DND-41 (cell line): ENCODE measurements around the gene PLSCR2.

ENCODE experiments used
- EZH2 ChIP-seq: IDR thresholded peaks from 3 replicates; pipeline ENCODE4 v1.6.1; 2012; ENCODE audit warnings: borderline replicate concordance, low read depth, mild to moderate bottlenecking, moderate library complexity, low read length, inconsistent platforms; ENCODE audit not compliant: severe bottlenecking
- TF ChIP-seq, protein P1 (sequence below): IDR thresholded peaks from 2 replicates; pipeline ENCODE4 v1.5.1; 2012; ENCODE audit warnings: borderline replicate concordance, low read length, moderate library complexity, mild to moderate bottlenecking; ENCODE audit not compliant: poor library complexity, severe bottlenecking; ENCODE audit errors: extremely low read depth

DNA sequence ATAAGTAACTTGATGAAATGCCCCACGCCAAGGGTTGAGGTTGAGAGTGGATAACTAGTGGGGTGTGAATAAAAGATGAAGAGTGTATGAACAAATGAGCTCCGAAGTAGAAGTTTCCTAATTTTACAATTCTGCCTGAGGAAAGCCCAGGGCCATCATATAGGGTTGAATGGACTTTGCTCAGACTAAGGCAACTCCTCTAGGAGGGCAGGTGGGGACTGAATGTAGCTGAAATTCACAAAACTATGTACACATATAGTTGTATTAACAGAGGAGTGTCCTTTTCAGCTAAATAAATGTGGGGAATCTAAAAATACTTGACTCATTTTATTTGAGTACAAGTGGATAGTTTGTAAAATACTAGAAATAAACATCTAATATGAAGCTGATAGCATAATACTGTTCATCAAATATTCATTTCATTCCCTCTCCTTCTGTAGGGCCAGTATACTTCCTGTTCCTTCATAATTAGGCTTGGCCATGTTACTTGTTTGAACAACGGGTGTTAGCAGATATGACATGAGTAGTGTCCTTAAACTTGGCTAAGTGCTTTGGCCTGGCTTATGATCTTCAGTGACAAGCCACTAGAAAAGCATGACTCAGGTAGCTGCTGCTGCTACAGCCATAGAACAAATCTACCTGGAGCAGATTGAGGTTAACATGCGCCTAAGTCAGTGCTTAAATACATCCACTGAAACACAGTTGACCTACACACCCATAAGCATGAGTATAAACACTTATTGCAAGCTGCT is 48.5 kb upstream of the PLSCR2 start:
- TF ChIP-seq, protein P1, sequence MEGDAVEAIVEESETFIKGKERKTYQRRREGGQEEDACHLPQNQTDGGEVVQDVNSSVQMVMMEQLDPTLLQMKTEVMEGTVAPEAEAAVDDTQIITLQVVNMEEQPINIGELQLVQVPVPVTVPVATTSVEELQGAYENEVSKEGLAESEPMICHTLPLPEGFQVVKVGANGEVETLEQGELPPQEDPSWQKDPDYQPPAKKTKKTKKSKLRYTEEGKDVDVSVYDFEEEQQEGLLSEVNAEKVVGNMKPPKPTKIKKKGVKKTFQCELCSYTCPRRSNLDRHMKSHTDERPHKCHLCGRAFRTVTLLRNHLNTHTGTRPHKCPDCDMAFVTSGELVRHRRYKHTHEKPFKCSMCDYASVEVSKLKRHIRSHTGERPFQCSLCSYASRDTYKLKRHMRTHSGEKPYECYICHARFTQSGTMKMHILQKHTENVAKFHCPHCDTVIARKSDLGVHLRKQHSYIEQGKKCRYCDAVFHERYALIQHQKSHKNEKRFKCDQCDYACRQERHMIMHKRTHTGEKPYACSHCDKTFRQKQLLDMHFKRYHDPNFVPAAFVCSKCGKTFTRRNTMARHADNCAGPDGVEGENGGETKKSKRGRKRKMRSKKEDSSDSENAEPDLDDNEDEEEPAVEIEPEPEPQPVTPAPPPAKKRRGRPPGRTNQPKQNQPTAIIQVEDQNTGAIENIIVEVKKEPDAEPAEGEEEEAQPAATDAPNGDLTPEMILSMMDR: no peak
- TF ChIP-seq EZH2: no peak
